PC-3 (cell line): Measurements from ENCODE around the gene LRRC4B. TPM values are rescaled to one million over a fixed set of nuclear protein-coding genes. Genes with fewer than 3 reads are reported as not detected.

Experiments
- ATAC-seq: fragments of 200-7000 bp; cut with Tn5 transposase; 2 replicates; pipeline ENCODE4 v1.9.1; 2020; ENCODE audit warnings: mild to moderate bottlenecking, moderate library complexity
- BruUV-seq: library from RNA; stranded (reverse); fragments of 400-500 nt; replicated peaks from 2 replicates; lab custom pipeline; 2021; lab: Mats Ljungman, UMichigan
- CTCF ChIA-PET: fragments of 300-600 bp; sonication (Branson Sonifier 250); formaldehyde crosslinking; loops from one replicate; lab custom pipeline; 2022; ENCODE audit warnings: antibody characterized with exemption; lab: Charles Lee
- POLR2A ChIA-PET: fragments of 300-600 bp; sonication (Branson Sonifier 250); formaldehyde crosslinking; loops from one replicate; lab custom pipeline; 2022; ENCODE audit warnings: antibody characterized with exemption; ENCODE audit not compliant: unreplicated experiment; lab: Charles Lee
- DNase-seq: peaks from one replicate; pipeline ENCODE4 v3.0.0-alpha.2; 2015
- H2AFZ ChIP-seq: fragments of 300-600 bp; sonication (generic); 2 replicates; pipeline ENCODE4 v1.6.0; 2016; ENCODE audit warnings: antibody characterized with exemption, low read length
- H3F3A ChIP-seq: fragments of 300-600 bp; sonication (generic); one replicate; pipeline ENCODE4 v1.6.0; 2017; ENCODE audit warnings: antibody characterized with exemption, low read length, control low read depth, mild to moderate bottlenecking; ENCODE audit not compliant: unreplicated experiment
- H3K27ac ChIP-seq: fragments of 300-600 bp; sonication (generic); 2 replicates; pipeline ENCODE4 v1.5.1; 2016; ENCODE audit warnings: mild to moderate bottlenecking, low read length
- H3K27me3 ChIP-seq: fragments of 300-600 bp; sonication (generic); 2 replicates; pipeline ENCODE4 v1.6.1; 2016; ENCODE audit warnings: low read length, mixed read lengths
- H3K36me3 ChIP-seq: fragments of 300-600 bp; sonication (generic); 2 replicates; pipeline ENCODE4 v1.6.1; 2016; ENCODE audit warnings: low read depth, mixed run types, low read length, mixed read lengths
- H3K4me1 ChIP-seq: fragments of 300-600 bp; sonication (generic); 2 replicates; pipeline ENCODE4 v1.5.1; 2016; ENCODE audit warnings: low read length; ENCODE audit not compliant: insufficient read depth
- H3K4me2 ChIP-seq: fragments of 300-600 bp; sonication (generic); 2 replicates; pipeline ENCODE4 v1.6.0; 2016; ENCODE audit warnings: low read length
- H3K4me3 ChIP-seq: fragments of 300-600 bp; sonication (generic); 2 replicates; pipeline ENCODE4 v1.5.1; 2016; ENCODE audit warnings: mild to moderate bottlenecking, low read length, mixed read lengths
- H3K79me2 ChIP-seq: fragments of 300-600 bp; sonication (generic); 2 replicates; pipeline ENCODE4 v1.6.1; 2017; ENCODE audit warnings: low read length, mixed read lengths
- H3K9ac ChIP-seq: fragments of 300-600 bp; sonication (generic); 2 replicates; pipeline ENCODE4 v1.6.0; 2016; ENCODE audit warnings: mild to moderate bottlenecking, low read length
- H3K9me2 ChIP-seq: fragments of 300-600 bp; sonication (generic); replicated peaks from 2 replicates; pipeline ENCODE4 v1.6.1; 2016; ENCODE audit warnings: mixed run types, low read length, mixed read lengths
- H3K9me3 ChIP-seq: fragments of 300-600 bp; sonication (generic); 2 replicates; pipeline ENCODE4 v1.6.1; 2016; ENCODE audit warnings: low read length, mixed read lengths
- H4K20me1 ChIP-seq: fragments of 300-600 bp; sonication (generic); 2 replicates; pipeline ENCODE4 v1.6.1; 2016; ENCODE audit warnings: low read length, mixed read lengths
- EZH2 ChIP-seq: fragments of 300-600 bp; sonication (generic); IDR thresholded peaks from one replicate; pipeline ENCODE4 v1.6.1; 2017; ENCODE audit warnings: antibody characterized with exemption, mild to moderate bottlenecking, low read length; ENCODE audit not compliant: unreplicated experiment
- EZH2phosphoT487 ChIP-seq: fragments of 300-600 bp; sonication (generic); IDR thresholded peaks from 2 replicates; pipeline ENCODE4 v1.6.1; 2018; ENCODE audit warnings: mild to moderate bottlenecking, antibody characterized with exemption, low read length, borderline replicate concordance
- intact Hi-C: fragments of 100-400 bp; cut with micrococcal nuclease; formaldehyde crosslinking; loops from 2 replicates; pipeline ENCODE4 v1.9.0; 2023
- total RNA-seq: library from RNA; depleted of rRNA; stranded (reverse); fragments of >200 nt; gene quantifications from 2 replicates; pipeline ENCODE4 v1.2.3, GENCODE V29; 2014
- TF ChIP-seq, protein P1 (sequence below): fragments of 300-600 bp; sonication (generic); conservative IDR thresholded peaks from 2 replicates; pipeline ENCODE4 v1.5.1; 2017; ENCODE audit warnings: antibody characterized with exemption, low read depth, mild to moderate bottlenecking, low read length

Gene LRRC4B
- total RNA-seq, 1 experiment from 2014 or later = 0.26 TPM

DNA sequence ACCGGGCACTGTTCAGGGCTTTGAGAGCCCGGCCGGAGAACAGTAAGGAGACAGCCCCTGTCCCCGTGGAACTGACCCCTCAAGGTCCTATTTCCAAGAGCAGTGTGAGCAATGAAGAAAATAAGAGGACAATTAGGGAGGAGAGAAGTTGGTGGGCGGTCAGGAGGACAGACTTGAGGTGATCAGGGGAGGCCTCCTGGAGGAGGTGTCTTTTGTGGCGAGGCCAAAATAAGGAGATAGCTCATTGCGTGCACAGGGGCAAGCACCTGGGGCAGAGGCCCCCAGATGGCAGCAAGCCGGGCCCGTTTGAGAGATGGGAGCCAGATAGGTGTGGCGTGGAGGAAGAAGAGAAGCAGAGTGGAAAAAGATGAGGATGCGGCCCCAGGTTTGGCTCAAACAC lies 2.8 kb upstream of the LRRC4B start:
- Histone ChIP-seq H3K9ac (no peak overlapping the region), H3K4me3 (no peak overlapping the region), H3K79me2 (no peaks in the 10 kb centered on the region), H3K36me3 (no peaks in the 10 kb centered on the region), H2AFZ (no peak overlapping the region), H3K27ac (no peak overlapping the region), H3K27me3 (peaks cover 43% of the 10 kb centered on the region), H3K4me2 (no peak overlapping the region), H3F3A (no peaks in the 10 kb centered on the region), H3K9me3 (no peaks in the 10 kb centered on the region), H3K4me1 (no peaks in the 10 kb centered on the region), H4K20me1 (no peaks in the 10 kb centered on the region), H3K9me2 (no peaks in the 10 kb centered on the region)
- ChIA-PET POLR2A (no interaction called here), CTCF (no interaction called here)
- ATAC-seq (no peak), DNase-seq (no peak)
- no TSS peak for BruUV-seq
- intact Hi-C loops = no loop called here
- TF ChIP-seq EZH2phosphoT487 (no peak), EZH2 (no peak)
- TF ChIP-seq, protein P1, sequence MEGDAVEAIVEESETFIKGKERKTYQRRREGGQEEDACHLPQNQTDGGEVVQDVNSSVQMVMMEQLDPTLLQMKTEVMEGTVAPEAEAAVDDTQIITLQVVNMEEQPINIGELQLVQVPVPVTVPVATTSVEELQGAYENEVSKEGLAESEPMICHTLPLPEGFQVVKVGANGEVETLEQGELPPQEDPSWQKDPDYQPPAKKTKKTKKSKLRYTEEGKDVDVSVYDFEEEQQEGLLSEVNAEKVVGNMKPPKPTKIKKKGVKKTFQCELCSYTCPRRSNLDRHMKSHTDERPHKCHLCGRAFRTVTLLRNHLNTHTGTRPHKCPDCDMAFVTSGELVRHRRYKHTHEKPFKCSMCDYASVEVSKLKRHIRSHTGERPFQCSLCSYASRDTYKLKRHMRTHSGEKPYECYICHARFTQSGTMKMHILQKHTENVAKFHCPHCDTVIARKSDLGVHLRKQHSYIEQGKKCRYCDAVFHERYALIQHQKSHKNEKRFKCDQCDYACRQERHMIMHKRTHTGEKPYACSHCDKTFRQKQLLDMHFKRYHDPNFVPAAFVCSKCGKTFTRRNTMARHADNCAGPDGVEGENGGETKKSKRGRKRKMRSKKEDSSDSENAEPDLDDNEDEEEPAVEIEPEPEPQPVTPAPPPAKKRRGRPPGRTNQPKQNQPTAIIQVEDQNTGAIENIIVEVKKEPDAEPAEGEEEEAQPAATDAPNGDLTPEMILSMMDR = no peak

DNA sequence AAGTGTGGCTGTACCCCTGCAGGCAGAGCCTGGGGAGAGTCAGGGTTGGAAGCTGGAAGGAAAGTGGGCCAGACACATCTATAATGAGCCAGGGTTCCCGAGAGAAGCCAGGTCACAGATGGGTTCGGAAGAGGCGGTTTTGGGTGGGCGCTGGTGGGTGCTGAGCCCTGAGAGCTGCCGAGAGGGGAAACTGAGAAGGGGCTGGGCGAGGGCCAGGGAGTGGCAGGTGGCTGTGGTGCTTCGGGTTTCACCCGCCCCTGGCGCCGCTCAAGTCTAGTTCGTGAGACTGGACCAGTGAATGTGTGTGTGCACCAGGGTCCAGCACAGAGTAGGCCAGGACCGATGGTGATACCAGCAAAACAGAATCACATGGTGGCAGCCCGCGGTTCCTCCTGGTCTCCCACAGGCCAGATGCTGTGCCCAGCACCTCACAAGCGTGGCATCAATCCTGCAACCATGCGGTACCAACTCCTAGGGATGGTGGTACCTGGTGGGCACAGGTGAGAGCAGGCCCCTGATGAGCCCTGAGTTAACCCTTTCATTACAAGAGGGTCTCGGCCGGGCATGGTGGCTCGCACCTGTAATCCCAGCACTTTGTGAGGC lies 1.8 kb upstream of the LRRC4B start:
- DNase-seq (no peak), ATAC-seq (no peak)
- no TSS peak for BruUV-seq
- H3K9me2 ChIP-seq = no peaks in the 10 kb centered on the region
- H3K9ac ChIP-seq = no peak overlapping the region
- ChIA-PET CTCF (no interaction called here), POLR2A (no interaction called here)
- intact Hi-C loops = no loop called here
- H3K4me3 ChIP-seq = no peak overlapping the region
- no peaks in the 10 kb centered on the region for H4K20me1 ChIP-seq
- H2AFZ ChIP-seq = no peak overlapping the region
- no peaks in the 10 kb centered on the region for H3K36me3 ChIP-seq
- TF ChIP-seq, protein P1 = no peak
- TF ChIP-seq EZH2phosphoT487 = no peak
- TF ChIP-seq EZH2 = no peak
- no peaks in the 10 kb centered on the region for H3K4me1 ChIP-seq
- no peak overlapping the region for H3K27ac ChIP-seq
- no peak overlapping the region for H3K4me2 ChIP-seq
- H3F3A ChIP-seq = no peaks in the 10 kb centered on the region
- H3K9me3 ChIP-seq = no peaks in the 10 kb centered on the region
- H3K27me3 ChIP-seq = peaks cover 43% of the 10 kb centered on the region
- H3K79me2 ChIP-seq = no peaks in the 10 kb centered on the region
